GM12801 (cell line): Measurements from ENCODE around the gene PAX5.

Experiments
- CTCF ChIP-seq: IDR thresholded peaks from one replicate; pipeline ENCODE4 v1.5.1; 2011; ENCODE audit warnings: control low read depth; ENCODE audit not compliant: insufficient read length; ENCODE audit errors: extremely low read depth

Gene PAX5

GRCh38 chr9:36849943-36850342 lies 184.1 kb downstream of the PAX5 start:
- TF ChIP-seq CTCF, result no peak

DNA sequence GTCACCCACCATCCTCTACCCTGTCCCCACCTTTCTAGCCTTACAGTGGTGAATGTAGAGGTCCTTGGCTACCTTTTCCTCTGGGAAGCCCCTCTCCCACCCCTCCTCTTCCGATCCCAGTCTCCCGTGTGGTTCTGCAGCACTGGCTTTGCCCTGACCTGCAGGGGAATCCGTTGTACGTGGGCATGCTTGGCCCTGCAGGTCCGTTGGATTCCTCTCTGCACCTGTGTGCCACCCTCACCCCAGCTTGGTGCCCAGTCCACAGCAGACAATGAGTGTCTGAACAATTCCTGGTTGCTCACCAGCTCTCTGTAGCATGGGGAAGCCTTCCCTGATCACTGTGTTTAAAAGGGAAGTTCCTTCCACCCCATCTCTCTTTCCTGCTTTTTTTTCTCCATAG lies 185.1 kb downstream of the PAX5 start:
- no peak for TF ChIP-seq CTCF

- TF ChIP-seq CTCF, result no peak
Observed at GRCh38 chr9:36847781-36848673, 186.0 kb downstream of the PAX5 start.

DNA sequence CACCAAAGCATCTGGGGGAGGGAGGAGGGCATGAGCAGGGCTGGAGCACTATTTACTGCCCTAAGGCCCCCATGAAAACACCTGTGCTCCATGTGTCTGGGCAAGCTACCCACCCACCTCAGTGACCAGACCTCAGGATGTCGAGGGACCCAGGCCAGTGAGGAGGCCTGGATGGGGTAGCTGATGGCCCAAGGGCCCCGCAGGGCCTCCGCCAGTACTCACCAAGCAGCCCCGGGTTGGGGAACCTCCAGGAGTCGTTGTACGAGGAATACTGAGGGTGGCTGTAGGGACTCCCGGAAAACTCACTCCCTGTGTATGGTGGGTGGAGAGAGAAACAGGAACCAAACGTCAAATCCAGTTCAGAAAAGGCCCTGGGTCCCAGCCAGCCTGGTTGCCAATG lies 187.4 kb downstream of the PAX5 start:
- TF ChIP-seq CTCF, result no peak

GRCh38 chr9:36845844-36846243 lies 188.2 kb downstream of the PAX5 start:
- no peak for TF ChIP-seq CTCF

DNA sequence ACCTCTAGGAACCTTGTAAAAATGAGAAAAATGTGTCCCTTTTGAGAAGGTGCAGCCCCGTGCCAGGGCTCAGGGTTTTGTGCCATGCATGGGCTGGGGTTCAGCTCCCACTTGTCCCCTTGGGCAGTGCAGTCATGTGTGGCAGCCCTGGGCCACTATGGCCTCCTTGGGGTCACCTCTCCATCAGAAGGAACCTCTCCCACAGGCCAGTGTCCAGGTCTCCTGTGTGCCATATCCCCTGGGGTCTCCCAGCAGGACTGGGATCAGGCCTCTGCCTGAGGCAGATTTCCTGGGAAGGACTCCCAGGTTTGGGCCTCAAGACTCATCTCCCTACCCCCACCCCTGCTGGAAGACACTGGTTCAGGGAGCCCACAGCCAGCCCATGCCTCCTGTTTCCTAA lies 189.1 kb downstream of the PAX5 start:
- no peak for TF ChIP-seq CTCF

DNA sequence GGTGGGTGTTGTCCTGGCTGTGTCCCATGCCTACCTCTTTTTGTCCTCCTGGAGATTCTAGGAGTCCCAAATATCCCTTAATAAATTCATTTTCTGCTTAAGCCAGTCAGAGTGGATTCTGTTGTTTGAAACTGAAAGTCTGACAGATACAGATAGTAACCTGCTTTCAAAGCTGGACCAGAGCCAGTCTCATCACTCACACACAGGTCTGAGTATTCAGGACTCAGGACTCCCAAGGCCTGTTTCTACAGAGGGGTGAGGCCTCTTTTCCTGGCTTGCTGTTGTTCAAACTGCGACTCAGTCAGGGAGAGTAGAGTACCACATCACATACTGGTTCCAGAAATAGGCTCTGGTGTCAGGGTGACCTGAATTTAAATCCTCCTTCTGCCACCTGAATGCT lies 190.1 kb downstream of the PAX5 start:
- no peak for TF ChIP-seq CTCF
